Retinal pigment epithelial cell (primary cell): ENCODE results near the gene GOLGA7B.
A peak's percentile ranks its signal among the peaks of the same experiment; 100 is the strongest.

Experiments used
- DNase-seq: peaks from one replicate; pipeline ENCODE4 v3.0.0-alpha.2; 2010; ENCODE audit warnings: low read depth
- H3K4me3 ChIP-seq: 2 replicates; pipeline ENCODE4 v1.5.1; 2011; ENCODE audit warnings: mild to moderate bottlenecking, low read length, control low read depth, moderate library complexity
- TF ChIP-seq, protein P1 (sequence below): conservative IDR thresholded peaks from 2 replicates; pipeline ENCODE4 v1.5.1; 2011; ENCODE audit warnings: low read depth, low read length, control low read depth, inconsistent platforms

GOLGA7B gene

GRCh38 chr10:97911217-97911616, 61.6 kb downstream of the GOLGA7B start:
- H3K4me3 ChIP-seq = no peak overlapping the region
- TF ChIP-seq, protein P1, sequence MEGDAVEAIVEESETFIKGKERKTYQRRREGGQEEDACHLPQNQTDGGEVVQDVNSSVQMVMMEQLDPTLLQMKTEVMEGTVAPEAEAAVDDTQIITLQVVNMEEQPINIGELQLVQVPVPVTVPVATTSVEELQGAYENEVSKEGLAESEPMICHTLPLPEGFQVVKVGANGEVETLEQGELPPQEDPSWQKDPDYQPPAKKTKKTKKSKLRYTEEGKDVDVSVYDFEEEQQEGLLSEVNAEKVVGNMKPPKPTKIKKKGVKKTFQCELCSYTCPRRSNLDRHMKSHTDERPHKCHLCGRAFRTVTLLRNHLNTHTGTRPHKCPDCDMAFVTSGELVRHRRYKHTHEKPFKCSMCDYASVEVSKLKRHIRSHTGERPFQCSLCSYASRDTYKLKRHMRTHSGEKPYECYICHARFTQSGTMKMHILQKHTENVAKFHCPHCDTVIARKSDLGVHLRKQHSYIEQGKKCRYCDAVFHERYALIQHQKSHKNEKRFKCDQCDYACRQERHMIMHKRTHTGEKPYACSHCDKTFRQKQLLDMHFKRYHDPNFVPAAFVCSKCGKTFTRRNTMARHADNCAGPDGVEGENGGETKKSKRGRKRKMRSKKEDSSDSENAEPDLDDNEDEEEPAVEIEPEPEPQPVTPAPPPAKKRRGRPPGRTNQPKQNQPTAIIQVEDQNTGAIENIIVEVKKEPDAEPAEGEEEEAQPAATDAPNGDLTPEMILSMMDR = no peak
- no peak for DNase-seq

GRCh38 chr10:97913193-97913592, 63.5 kb downstream of the GOLGA7B start:
- H3K4me3 ChIP-seq = no peak overlapping the region
- TF ChIP-seq, protein P1 = no peak
- no peak for DNase-seq

- DNase-seq = no peak
- no peak overlapping the region for H3K4me3 ChIP-seq
- TF ChIP-seq, protein P1 = no peak
Observed at GRCh38 chr10:97913614-97914013, 64.0 kb downstream of the GOLGA7B start.

- DNase-seq = no peak
- TF ChIP-seq, protein P1 = no peak
Observed at GRCh38 chr10:97914171-97914836, 64.7 kb downstream of the GOLGA7B start.

DNA sequence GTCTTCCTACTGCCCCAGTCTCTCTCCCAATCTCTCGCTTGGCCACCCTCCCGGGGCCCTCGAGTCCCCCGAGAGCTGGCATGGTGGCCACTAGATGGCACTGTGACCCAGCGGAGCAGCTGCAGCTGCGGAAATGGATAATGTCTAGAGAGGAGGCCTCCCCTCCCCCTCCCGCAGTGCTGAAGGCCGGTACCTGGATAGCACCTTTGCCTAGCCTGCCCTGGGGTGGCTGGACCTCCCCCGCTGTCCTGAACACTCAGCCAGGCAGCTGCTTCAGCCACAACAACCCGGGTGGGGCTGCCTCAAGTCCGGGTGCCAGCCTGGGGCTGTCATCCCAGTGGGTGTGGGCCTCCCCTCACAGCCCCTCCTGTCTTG, 65.2 kb downstream of the GOLGA7B start:
- TF ChIP-seq, protein P1 = peak; percentile 89
- DNase-seq = no peak
- H3K4me3 ChIP-seq = no peak overlapping the region

More at GRCh38 chr10:97914171-97914836, 64.7 kb downstream of the GOLGA7B start:
- no peak overlapping the region for H3K4me3 ChIP-seq

DNA sequence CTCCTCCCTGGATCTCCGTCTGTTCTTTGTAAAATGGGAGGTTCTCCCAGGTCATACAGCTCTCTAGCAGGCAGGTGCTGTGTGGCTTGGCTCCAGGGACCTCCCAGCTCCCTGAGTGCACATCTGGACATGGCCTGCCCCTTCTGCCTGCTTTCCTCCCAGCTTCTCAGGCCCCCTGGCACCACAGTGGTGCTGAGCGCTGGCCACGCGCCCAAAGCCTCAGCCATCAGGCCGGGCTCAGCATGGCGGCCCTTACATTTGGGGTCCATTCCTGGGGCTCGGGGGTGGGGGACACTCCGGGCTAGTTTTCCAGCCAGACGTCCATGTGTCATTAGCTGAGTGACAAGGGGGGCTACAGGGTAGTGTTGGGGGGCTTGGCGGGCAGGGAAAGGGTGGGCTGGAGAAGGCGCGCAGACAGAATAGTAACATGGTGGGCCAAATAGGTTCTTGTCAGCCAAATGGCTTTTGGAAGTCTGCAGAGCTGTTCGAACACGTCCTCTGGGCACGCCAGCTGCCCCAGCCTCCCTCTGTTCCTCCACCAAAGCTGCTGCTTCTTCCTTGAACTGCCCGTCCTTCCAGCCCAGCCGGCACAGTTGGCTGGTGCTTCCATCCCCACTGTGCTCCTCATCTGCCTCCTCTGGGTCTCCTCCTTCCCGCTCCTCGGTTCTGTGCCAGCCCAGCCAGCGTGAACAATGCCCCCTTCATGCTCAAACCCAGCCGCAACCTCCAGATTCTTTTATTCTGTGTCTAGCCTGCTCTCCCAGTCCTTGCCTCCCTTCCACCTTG, 65.9 kb downstream of the GOLGA7B start:
- no peak for DNase-seq
- TF ChIP-seq, protein P1 = no peak
- no peak overlapping the region for H3K4me3 ChIP-seq

GRCh38 chr10:97916586-97916985, 66.9 kb downstream of the GOLGA7B start:
- TF ChIP-seq, protein P1 = no peak
- no peak for DNase-seq
- no peak overlapping the region for H3K4me3 ChIP-seq
